HepG2 (cell line): ENCODE data around the gene ANKRD52. TPM values are rescaled to one million over a fixed set of nuclear protein-coding genes. Genes with fewer than 3 reads are reported as not detected.

ENCODE experiments used
- ATAC-seq: fragments of 200-7000 bp; cut with Tn5 transposase; 3 replicates; pipeline ENCODE4 v1.9.1; 2020; ENCODE audit warnings: mild to moderate bottlenecking, moderate library complexity
- BruUV-seq: library from RNA; stranded (reverse); fragments of 400-500 nt; replicated peaks from 2 replicates; lab custom pipeline; 2021; lab: Mats Ljungman, UMichigan
- CTCF ChIA-PET: fragments of 300-600 bp; formaldehyde crosslinking; extraction: SDS; loops from one replicate; lab custom pipeline; 2021; ENCODE audit warnings: low total read pairs, inconsistent platforms, low intra/inter-chr PET ratio; lab: Yijun Ruan, JAX
- POLR2A ChIA-PET: fragments of 350-600 bp; sonication (Branson Sonifier 250); formaldehyde crosslinking; loops from one replicate; lab custom pipeline; 2020; ENCODE audit warnings: antibody characterized with exemption, inconsistent platforms; lab: Yijun Ruan, JAX
- DNase-seq: peaks from one replicate; pipeline ENCODE4 v3.0.0-alpha.2; 2015; ENCODE audit warnings: low spot score
- FAIRE-seq: peaks from 3 replicates; lab custom pipeline; 2011; peaks lifted over from hg19 to GRCh38; lab: Jason Lieb, UNC
- H2AFZ ChIP-seq: one replicate; pipeline ENCODE4 v1.6.1; 2011; ENCODE audit warnings: low read length, inconsistent platforms
- H3K27ac ChIP-seq: fragments of 300-600 bp; 3 replicates; pipeline ENCODE4 v1.8.0; 2011; ENCODE audit warnings: mixed run types, mild to moderate bottlenecking, mixed read lengths, low read length, inconsistent platforms; ENCODE audit not compliant: insufficient read depth; ENCODE audit errors: extremely low read length
- H3K27me3 ChIP-seq, 2 experiments: fragments of 200-600 bp in 1 of 2; 2 replicates in 1 of 2; 3 replicates in 1 of 2; pipeline versions ENCODE4 v1.6.0 to v1.8.0; 2011; ENCODE audit warnings: low read length in 2 of 2, mild to moderate bottlenecking in 2 of 2, moderate library complexity in 2 of 2, inconsistent platforms in 1 of 2; ENCODE audit not compliant: insufficient read depth in 2 of 2, control insufficient read depth in 1 of 2
- H3K36me3 ChIP-seq, 2 experiments: fragments of 200-600 bp in 1 of 2; replicated peaks in 1 of 2; 2 replicates in 1 of 2; 3 replicates in 1 of 2; pipeline versions ENCODE4 v1.5.1 to v1.8.0; 2011; ENCODE audit warnings: low read length in 2 of 2, inconsistent platforms in 1 of 2; ENCODE audit not compliant: insufficient read depth in 2 of 2, control insufficient read depth in 1 of 2
- H3K4me1 ChIP-seq: 2 replicates; pipeline ENCODE4 v1.5.1; 2012; ENCODE audit warnings: low read length, inconsistent platforms; ENCODE audit not compliant: insufficient read depth
- H3K4me2 ChIP-seq: 2 replicates; pipeline ENCODE4 v1.6.0; 2011; ENCODE audit warnings: low read depth, low read length, inconsistent platforms
- H3K4me3 ChIP-seq, 3 experiments: fragments of 200-600 bp in 1 of 3; sonication (generic), shearing (Covaris generic) in 1 of 3; replicated peaks in 1 of 3; 2 replicates each; pipeline ENCODE4 v1.5.1; 2011 to 2016; ENCODE audit warnings: low read length in 3 of 3, inconsistent platforms in 2 of 3, low read depth in 2 of 3, mild to moderate bottlenecking in 2 of 3, control low read depth in 1 of 3, mixed read lengths in 1 of 3; ENCODE audit not compliant: insufficient read depth in 1 of 3
- H3K79me2 ChIP-seq: one replicate; pipeline ENCODE4 v1.6.1; 2011; ENCODE audit warnings: low read length, inconsistent platforms; ENCODE audit not compliant: insufficient read depth
- H3K9ac ChIP-seq: 2 replicates; pipeline ENCODE4 v1.6.0; 2011; ENCODE audit warnings: mild to moderate bottlenecking, low read depth, low read length, inconsistent platforms; ENCODE audit not compliant: insufficient read depth
- H3K9me3 ChIP-seq: 2 replicates; pipeline ENCODE4 v1.5.1; 2012; ENCODE audit warnings: mild to moderate bottlenecking, low read length
- H4K20me1 ChIP-seq: 2 replicates; pipeline ENCODE4 v1.6.0; 2011; ENCODE audit warnings: inconsistent platforms, mild to moderate bottlenecking, low read length, moderate library complexity; ENCODE audit not compliant: insufficient read depth
- ARID2 ChIP-seq: sonication (generic); formaldehyde crosslinking; IDR thresholded peaks from 2 replicates; pipeline ENCODE4 v1.8.1; 2022; ENCODE audit warnings: mild to moderate bottlenecking, missing genetic modification reagents, borderline replicate concordance
- FOSL1 ChIP-seq: sonication (generic); formaldehyde crosslinking; IDR thresholded peaks from 2 replicates; pipeline ENCODE4 v1.9.0; 2021; ENCODE audit warnings: missing genetic modification reagents, borderline replicate concordance
- FOXA1 ChIP-seq, 2 experiments: fragments of 450-650 bp in 1 of 2; sonication (generic) in 1 of 2; formaldehyde crosslinking in 1 of 2; IDR thresholded peaks; 2 replicates each; pipeline versions ENCODE4 v1.4.0 to v1.6.1; 2016 to 2020; ENCODE audit warnings: missing genetic modification reagents in 1 of 2
- GABPB1 ChIP-seq: IDR thresholded peaks from 2 replicates; pipeline ENCODE4 v1.6.1; 2016; ENCODE audit warnings: mild to moderate bottlenecking, missing genetic modification reagents, moderate library complexity, missing compliant biosample characterization
- HDAC1 ChIP-seq: sonication (generic); formaldehyde crosslinking; IDR thresholded peaks from 2 replicates; pipeline ENCODE4 v1.5.1; 2020; ENCODE audit warnings: mild to moderate bottlenecking, missing genetic modification reagents
- HNF1B ChIP-seq: sonication (generic); formaldehyde crosslinking; IDR thresholded peaks from 2 replicates; pipeline ENCODE4 v1.5.1; 2020; ENCODE audit warnings: mild to moderate bottlenecking, moderate library complexity, missing genetic modification reagents
- STAG1 ChIP-seq: sonication (generic); formaldehyde crosslinking; IDR thresholded peaks from 2 replicates; pipeline ENCODE4 v1.4.0; 2020; ENCODE audit warnings: missing genetic modification reagents
- ZFY ChIP-seq: sonication (generic); formaldehyde crosslinking; IDR thresholded peaks from 2 replicates; pipeline ENCODE4 v1.4.0; 2020; ENCODE audit warnings: missing genetic modification reagents
- ZMAT3 ChIP-seq: sonication (generic); formaldehyde crosslinking; conservative IDR thresholded peaks from 2 replicates; pipeline ENCODE4 v1.7.0; 2021; ENCODE audit warnings: missing genetic modification reagents
- ZNF160 ChIP-seq: sonication (generic); formaldehyde crosslinking; IDR thresholded peaks from 2 replicates; pipeline ENCODE4 v1.8.0; 2022; ENCODE audit warnings: mild to moderate bottlenecking, inconsistent platforms, missing genetic modification reagents
- ZNF484 ChIP-seq: sonication (generic); formaldehyde crosslinking; IDR thresholded peaks from 2 replicates; pipeline ENCODE4 v1.5.1; 2020; ENCODE audit warnings: mild to moderate bottlenecking, low read depth, missing genetic modification reagents, borderline replicate concordance
- ZNF546 ChIP-seq: sonication (generic); formaldehyde crosslinking; conservative IDR thresholded peaks from 2 replicates; pipeline ENCODE4 v1.8.1; 2023; ENCODE audit warnings: mild to moderate bottlenecking, missing genetic modification reagents
- ZNF549 ChIP-seq: sonication (generic); formaldehyde crosslinking; IDR thresholded peaks from 2 replicates; pipeline ENCODE4 v1.5.0; 2020; ENCODE audit warnings: missing genetic modification reagents
- ZNF878 ChIP-seq: sonication (generic); formaldehyde crosslinking; IDR thresholded peaks from 2 replicates; pipeline ENCODE4 v1.8.1; 2023; ENCODE audit warnings: mild to moderate bottlenecking, missing genetic modification reagents, moderate library complexity
- WGBS: methylation state at CpG from one replicate; pipeline ENCODE4 v1.1.6; 2017; ENCODE audit warnings: low lambda C conversion rate; 5-methylcytosine and 5-hydroxymethylcytosine counted together
- in situ Hi-C: cut with HindIII; loops from 2 replicates; pipeline ENCODE4 v1.10.0; 2017; ENCODE audit warnings: low pct_unique_long_range_greater_than_20kb; ENCODE audit not compliant: extremely low pct_ligation_motif_present
- intact Hi-C: fragments of 100-400 bp; cut with micrococcal nuclease; formaldehyde crosslinking; loops from one replicate; pipeline ENCODE4 v1.10.0; 2022; ENCODE audit not compliant: unreplicated experiment
- polyA plus RNA-seq, 8 experiments: library from polyadenylated mRNA; depleted of rRNA in 3 of 8; stranded (reverse) in 7 of 8; unstranded in 1 of 8; fragments of >200 nt; fragmentation: Illumina TruSeq in 4 of 8; extraction: Trizol in 4 of 8; gene quantifications; 2 replicates each; pipeline versions ENCODE4 v1.2.1 to v1.2.3, GENCODE V29; 2011 to 2016; ENCODE audit warnings: low read depth in 4 of 8, missing spikeins in 1 of 8, mixed read lengths in 1 of 8; ENCODE audit not compliant: insufficient read depth in 1 of 8
- total RNA-seq, 5 experiments: library from RNA; depleted of rRNA; stranded (reverse); fragments of >200 nt; fragmentation: Illumina TruSeq; extraction: Trizol; gene quantifications; 2 replicates each; pipeline ENCODE4 v1.2.3, GENCODE V29; 2016; ENCODE audit warnings: low read depth in 1 of 5
- TF ChIP-seq, protein P1 (sequence below): sonication (generic); formaldehyde crosslinking; IDR thresholded peaks from 2 replicates; pipeline ENCODE4 v1.4.0; 2020; ENCODE audit warnings: mild to moderate bottlenecking, missing genetic modification reagents

Gene ANKRD52
- total and polyA plus RNA-seq, 2 of the 13 experiments (the other 11 are each of a cell fraction or from before 2014, with no cell fraction given), result 7.8 to 9.2 TPM

- TF ChIP-seq FOSL1 (no peak), ZNF549 (no peak), ZNF546 (CRISPR knock-in tag) (no peak)
Measured at GRCh38 chr12:56189099-56189917, 68.9 kb downstream of the ANKRD52 start, which contains the start of gene SMARCC2 (continued).

GRCh38 chr12:56188778-56189098, 69.4 kb downstream of the ANKRD52 start:
- Histone ChIP-seq H3K4me2 (peak overlapping the region; percentile 82), H3K9me3 (no peaks in the 10 kb centered on the region), H3K9ac (peak overlapping the region; percentile 59), H3K79me2 (peaks cover 19% of the 10 kb centered on the region), H3K27ac (peak overlapping the region; percentile 69), H3K27me3 (no peaks in the 10 kb centered on the region; a peak in 1 of 5 replicates), H4K20me1 (no peaks in the 10 kb centered on the region), H3K4me1 (peaks cover 34% of the 10 kb centered on the region), H2AFZ (no peak overlapping the region), H3K4me3 (peak overlapping the region; percentile 76 to 94 (median 89)), H3K36me3 (peaks cover 4 to 22% of the 10 kb centered on the region in 2 experiments)
- DNase-seq (no peak), ATAC-seq (peak; percentile 37), FAIRE-seq (no peak)
- CTCF ChIA-PET, result interaction anchor here (0.8 to 2.7 kb wide), 5 partner anchors 31 to 450 kb away, joined by 3 to 49 read pairs (median 3); partner anchors contain the start of genes ERBB3, ESYT1, MYL6 and ZC3H10
- POLR2A ChIA-PET, result interaction anchor here (1.0 to 3.6 kb wide), 14 partner anchors 10 to 172 kb away, joined by 3 to 48 read pairs (median 6); partner anchors contain the start of genes COQ10A, ESYT1, MYL6 and RNF41
- BruUV-seq, result no TSS peak
- in situ Hi-C loops (loop anchor here (5.0 kb wide), 1 partner anchor 61 kb away; the partner anchor contains the start of gene ESYT1), intact Hi-C loops (loop anchor here (1.0 to 2.0 kb wide), 2 partner anchors 62 to 69 kb away; no protein-coding TSS in a partner anchor)
- 0% methylated on average over 6 of the region's 17 CpGs for WGBS
- TF ChIP-seq FOXA1 (IDR thresholded peaks at IDR 0.05), result no peak
- TF ChIP-seq FOXA1 (CRISPR knock-in tag; IDR thresholded peaks at IDR 0.05), result peak; percentile 38; the same call in 1 of the 2 replicates
- TF ChIP-seq ZNF878 (CRISPR knock-in tag), result no peak
- TF ChIP-seq ZNF160, result 0 out of 2 replicates have a peak, but pooled peaks have one; percentile 2
- peak; percentile 2; the same call in 1 of the 2 replicates for TF ChIP-seq ZFY
- TF ChIP-seq ZNF484, result no peak
- 0 out of 2 replicates have a peak, but pooled peaks have one; percentile 18 for TF ChIP-seq HNF1B (CRISPR knock-in tag)
- TF ChIP-seq, protein P1, sequence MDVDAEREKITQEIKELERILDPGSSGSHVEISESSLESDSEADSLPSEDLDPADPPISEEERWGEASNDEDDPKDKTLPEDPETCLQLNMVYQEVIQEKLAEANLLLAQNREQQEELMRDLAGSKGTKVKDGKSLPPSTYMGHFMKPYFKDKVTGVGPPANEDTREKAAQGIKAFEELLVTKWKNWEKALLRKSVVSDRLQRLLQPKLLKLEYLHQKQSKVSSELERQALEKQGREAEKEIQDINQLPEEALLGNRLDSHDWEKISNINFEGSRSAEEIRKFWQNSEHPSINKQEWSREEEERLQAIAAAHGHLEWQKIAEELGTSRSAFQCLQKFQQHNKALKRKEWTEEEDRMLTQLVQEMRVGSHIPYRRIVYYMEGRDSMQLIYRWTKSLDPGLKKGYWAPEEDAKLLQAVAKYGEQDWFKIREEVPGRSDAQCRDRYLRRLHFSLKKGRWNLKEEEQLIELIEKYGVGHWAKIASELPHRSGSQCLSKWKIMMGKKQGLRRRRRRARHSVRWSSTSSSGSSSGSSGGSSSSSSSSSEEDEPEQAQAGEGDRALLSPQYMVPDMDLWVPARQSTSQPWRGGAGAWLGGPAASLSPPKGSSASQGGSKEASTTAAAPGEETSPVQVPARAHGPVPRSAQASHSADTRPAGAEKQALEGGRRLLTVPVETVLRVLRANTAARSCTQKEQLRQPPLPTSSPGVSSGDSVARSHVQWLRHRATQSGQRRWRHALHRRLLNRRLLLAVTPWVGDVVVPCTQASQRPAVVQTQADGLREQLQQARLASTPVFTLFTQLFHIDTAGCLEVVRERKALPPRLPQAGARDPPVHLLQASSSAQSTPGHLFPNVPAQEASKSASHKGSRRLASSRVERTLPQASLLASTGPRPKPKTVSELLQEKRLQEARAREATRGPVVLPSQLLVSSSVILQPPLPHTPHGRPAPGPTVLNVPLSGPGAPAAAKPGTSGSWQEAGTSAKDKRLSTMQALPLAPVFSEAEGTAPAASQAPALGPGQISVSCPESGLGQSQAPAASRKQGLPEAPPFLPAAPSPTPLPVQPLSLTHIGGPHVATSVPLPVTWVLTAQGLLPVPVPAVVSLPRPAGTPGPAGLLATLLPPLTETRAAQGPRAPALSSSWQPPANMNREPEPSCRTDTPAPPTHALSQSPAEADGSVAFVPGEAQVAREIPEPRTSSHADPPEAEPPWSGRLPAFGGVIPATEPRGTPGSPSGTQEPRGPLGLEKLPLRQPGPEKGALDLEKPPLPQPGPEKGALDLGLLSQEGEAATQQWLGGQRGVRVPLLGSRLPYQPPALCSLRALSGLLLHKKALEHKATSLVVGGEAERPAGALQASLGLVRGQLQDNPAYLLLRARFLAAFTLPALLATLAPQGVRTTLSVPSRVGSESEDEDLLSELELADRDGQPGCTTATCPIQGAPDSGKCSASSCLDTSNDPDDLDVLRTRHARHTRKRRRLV (CRISPR knock-in tag), result peak; percentile 38; the same call in 1 of the 2 replicates
- peak; percentile 59; the same call in 1 of the 2 replicates for TF ChIP-seq ARID2 (CRISPR knock-in tag)
- 0 out of 2 replicates have a peak, but pooled peaks have one; percentile 2 for TF ChIP-seq ZMAT3 (CRISPR knock-in tag)
- peak; percentile 34; the same call in 1 of the 2 replicates for TF ChIP-seq GABPB1 (CRISPR knock-in tag)
- TF ChIP-seq HDAC1 (CRISPR knock-in tag), result 0 out of 2 replicates have a peak, but pooled peaks have one; percentile 19
- TF ChIP-seq STAG1, result no peak
